GM18909 (cell line): ENCODE data around the gene APH1A.
A peak's percentile ranks its signal among the peaks of the same experiment; 100 is the strongest.
"Not testable (repeated sequence)": the region's sequence is repeated elsewhere in the genome, so short reads cannot be mapped to it uniquely, and the experiment has no call there.

Experiments used
- ATAC-seq: cut with Tn5 transposase; IDR thresholded peaks from one replicate; pipeline ENCODE4 v1.9.1; 2021; ENCODE audit warnings: mild to moderate bottlenecking; ENCODE audit not compliant: unreplicated experiment, poor library complexity

The APH1A gene

DNA sequence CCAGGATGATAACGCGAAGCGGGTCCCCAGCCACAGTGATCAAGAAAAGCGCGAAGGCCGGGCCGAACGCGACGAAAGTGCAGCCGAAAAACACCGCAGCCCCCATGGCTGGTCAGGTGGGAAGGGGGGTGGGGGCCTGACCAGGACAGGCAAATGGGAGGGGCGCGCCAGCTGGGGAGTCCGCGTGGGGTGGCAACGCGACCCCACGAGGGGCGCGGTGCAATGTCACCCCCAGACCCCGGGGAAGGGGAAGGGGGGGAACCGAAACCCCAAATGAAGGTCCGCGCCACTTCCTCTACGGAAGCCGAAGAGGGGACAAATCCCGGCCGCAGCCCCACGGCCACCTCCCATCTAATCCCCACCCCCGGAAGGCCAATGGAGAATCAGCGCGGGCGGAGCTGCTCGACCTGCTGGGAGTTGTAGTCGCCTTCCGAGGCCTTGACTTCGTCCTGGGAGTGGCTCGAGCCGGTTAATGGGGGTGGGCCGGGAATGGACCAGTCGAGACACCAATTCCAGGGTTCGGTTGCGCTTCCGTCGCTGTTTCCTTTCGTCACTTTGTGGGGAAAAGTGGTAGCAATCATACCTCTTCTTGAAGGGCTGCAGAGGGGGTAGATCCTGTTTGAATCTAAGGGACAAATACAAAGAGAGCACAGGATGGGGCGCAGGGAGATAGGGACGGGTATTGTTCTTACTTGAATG lies at the start of gene APH1A:
TSS of gene APH1A (minus strand) at position 312 of the 699 bp plus-strand sequence. CDS start at position 106, 206 bp downstream.
- peak; percentile 91 for ATAC-seq

GRCh38 chr1:150314691-150315090 lies 45.9 kb upstream of the APH1A start:
- not testable (repeated sequence) for ATAC-seq

DNA sequence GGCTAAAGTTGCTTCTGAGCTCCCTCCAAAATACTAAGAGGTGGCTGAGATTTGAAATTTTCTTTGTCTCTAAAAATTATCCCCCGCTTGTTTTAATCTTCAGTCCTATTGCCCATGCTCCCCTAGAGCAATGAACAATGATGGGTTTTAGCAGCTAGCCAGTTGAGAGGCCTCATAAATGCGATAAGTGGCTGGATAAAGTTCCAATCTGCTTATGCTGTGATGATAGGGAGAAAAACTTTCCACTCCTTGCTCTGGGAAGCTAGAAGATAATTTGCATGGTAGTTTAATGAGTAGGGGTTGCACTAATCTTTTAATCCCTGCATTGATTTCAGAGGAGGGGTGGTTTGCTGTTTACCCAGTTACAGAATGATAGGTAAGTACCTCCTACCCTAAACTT lies 42.9 kb upstream of the APH1A start:
- ATAC-seq, result no peak

- ATAC-seq, result no peak
Measured at GRCh38 chr1:150309758-150310508, 41.1 kb upstream of the APH1A start.

GRCh38 chr1:150308585-150308984 lies 39.8 kb upstream of the APH1A start:
- not testable (repeated sequence) for ATAC-seq

GRCh38 chr1:150302902-150303301 lies 34.1 kb upstream of the APH1A start:
- no peak for ATAC-seq

GRCh38 chr1:150302338-150302737 lies 33.5 kb upstream of the APH1A start:
- ATAC-seq, result no peak

DNA sequence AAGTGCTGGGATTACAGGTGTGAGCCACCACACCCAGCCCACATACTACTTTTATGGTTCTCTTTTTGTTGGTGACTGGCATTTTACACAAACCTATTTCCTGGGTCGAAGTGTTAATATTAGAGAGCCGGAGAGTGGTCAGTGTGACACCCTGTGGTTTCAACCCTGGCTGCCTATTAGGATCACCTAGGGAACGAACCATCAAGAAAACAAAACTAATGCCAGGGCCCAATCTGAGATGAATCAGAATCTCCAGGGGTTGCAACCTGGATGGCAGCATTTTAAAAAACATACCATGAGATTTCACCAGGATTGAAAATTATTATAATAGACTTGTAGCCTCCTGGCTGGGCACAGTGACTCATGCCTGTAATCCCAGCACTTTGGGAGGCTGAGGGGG lies 30.9 kb upstream of the APH1A start:
- no peak for ATAC-seq

DNA sequence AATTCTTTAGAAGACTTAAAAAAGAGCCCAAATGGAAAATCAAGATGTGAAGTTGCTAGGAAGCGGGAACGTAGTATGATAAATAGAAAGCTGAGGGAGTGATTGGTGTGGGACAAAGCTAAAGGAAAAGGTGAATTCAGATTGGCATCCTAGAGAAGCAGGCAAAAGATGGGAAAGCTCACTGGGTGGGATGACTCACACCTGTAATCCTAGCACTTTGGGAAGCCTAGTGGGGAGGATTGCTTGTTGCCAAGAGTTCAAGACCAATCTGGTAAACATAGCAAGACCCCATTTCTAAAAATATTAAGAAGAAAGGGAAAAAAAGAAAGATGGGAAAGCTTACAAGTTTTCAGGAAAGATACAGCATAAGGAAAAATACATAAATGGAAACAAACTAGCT lies 26.7 kb upstream of the APH1A start:
- no peak for ATAC-seq

DNA sequence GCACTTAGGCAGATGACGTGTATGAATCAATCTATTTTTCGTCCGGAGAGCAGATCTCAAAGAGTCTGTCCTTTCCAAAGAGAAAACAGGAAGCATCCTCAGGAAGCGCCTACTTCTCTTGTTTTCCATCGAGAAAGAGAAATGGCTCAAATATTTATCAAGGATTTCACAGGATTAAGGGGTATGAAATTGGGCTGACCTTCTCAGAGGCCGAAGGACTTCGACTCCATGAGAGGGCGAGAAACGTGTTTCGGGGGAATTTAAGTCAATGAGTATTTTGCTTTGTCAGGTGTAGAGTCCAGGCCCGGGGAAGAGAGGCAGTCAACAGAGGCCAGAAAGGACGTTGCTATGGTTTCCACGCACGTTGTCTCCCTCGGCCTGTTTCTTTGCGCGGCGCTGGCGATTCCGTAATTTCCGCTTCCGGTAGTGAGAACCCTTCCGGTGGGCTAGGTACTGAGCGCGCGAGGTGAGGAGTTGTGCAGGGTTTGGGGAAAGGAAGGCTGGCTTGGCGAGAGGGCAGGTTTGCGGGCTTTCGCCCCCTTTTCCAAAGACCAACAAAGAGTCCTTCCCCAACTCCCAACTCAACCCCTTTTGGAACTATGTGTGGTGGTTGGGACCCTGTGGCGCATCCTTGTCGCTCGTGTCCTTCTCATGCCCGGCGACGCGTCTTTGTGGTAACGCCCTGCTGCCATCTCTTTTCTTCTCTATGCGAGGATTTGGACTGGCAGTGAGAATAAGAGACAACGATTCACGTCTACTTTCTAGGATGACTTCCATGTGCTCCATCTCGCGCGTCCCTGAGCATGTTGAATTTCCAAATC lies 24.8 kb upstream of the APH1A start, which contains the start of gene MRPS21:
TSS of gene MRPS21 (plus strand) at position 429 of the 821 bp plus-strand sequence. CDS start 506 bp downstream, outside the sequence.
- ATAC-seq, result peak; percentile 97

GRCh38 chr1:150288822-150289221 lies 20.0 kb upstream of the APH1A start:
- ATAC-seq, result no peak

- no peak for ATAC-seq
Measured at GRCh38 chr1:150288382-150288781, 19.6 kb upstream of the APH1A start.

DNA sequence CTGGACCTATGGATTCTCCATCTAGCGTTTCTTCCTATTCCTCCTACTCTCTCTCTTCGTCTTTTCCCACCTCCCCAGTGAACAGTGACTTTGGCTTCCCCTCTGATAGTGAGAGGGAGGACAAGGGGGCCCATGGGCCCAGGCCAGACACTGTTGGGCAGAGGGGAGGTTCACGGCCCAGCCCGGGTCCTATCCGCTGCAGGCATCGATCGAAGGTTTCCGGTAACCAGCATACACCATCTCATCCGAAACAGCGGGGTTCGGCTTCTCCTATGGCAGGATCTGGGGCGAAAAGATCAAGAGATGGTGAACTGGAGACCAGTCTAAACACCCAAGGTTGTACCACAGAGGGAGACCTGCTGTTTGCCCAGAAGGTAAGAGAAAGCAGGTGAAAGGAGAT lies 14.4 kb upstream of the APH1A start:
- ATAC-seq, result no peak

DNA sequence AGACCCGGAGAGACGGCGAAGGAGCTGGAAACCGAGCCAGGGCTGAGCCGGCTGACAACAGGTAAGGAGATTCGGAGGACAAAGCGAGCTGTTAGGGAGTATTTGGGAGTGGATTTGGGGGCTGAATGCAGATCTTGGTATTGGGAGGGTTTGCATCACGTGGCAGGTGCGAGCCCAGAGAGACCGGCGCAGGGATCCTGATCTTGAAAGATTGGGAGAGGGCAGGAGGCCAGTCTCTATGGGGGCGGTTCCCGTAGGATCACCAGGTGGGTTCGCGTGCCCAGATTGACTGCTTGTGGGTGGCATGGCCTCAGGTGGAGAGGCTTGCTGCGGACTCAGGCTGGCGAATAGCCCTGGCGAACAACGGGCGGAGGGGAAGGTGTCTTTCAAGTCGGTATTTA lies 13.7 kb upstream of the APH1A start:
- no peak for ATAC-seq

DNA sequence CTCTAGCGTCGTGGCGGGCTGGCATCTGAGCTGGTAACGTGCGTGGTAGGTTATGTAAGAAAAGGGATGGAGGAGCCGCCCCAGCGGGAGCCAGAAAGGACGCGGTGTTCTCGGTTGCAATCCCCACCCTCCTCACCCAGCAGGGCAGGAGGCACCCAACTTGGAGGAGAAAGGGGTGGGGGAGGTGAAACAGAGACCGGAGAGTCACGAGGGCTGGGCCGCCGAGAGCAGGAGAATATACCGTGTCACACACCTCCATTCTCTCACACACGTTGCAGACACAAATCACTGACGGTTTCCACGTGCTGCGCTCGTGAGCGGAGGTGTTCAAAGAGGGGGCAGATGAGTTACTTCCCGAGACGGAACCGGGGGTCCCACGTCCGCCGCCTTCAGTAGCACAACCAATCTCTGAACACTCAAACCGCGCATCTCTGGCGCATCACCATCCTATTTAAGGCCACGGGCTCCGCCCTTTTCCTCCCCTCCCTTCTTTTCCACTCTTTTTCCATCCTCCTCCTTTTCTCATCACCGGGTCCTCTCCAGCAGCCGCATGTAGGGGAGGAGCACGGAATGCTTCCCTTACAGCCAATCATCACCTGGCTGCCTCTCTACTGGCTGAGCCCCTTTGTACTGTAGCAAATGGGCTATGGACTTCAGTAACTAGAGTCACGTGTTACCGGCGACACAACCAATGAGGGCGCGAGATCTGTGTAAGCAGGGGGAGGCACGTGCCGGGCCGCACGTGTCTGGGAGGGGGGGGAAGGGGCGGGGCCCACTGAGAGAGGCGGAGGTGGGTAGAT lies 13.1 kb upstream of the APH1A start, which contains the start of gene CIART:
TSS of gene CIART (plus strand) at position 797 of the 800 bp plus-strand sequence. CDS start 714 bp downstream, outside the sequence.
- peak; percentile 59 for ATAC-seq

DNA sequence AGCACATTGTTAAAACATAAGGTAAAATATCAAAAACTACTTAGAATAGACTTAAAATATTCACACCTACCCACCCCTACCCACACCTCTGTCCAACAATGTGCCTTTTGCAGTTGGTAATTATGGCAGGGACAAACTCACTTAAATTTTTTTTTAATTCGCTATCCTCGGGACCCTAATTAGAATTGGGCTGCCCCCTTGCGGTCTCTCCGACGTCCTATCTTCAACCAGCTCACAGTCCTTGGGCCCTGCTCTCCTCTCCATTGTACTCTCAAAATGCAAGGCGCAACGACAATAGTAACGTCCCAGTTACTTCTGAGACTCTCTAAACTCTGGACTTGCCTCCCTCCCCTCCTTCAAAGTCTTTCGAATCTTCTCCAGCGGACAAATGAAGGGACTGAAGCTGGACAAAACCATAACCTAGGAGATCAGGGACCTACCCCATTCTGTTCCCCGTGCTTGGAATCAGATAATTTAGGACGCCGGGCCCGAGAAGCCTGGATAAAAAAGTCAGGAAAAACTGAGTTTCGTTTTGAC lies 12.5 kb upstream of the APH1A start:
- no peak for ATAC-seq

- no peak for ATAC-seq
Measured at GRCh38 chr1:150280138-150280707, 11.4 kb upstream of the APH1A start.

- no peak for ATAC-seq
Measured at GRCh38 chr1:150273311-150273710, 4.5 kb upstream of the APH1A start.

GRCh38 chr1:150271291-150271959 lies 2.6 kb upstream of the APH1A start:
- no peak for ATAC-seq
